PC-9 (cell line): ENCODE measurements around the gene MRRF.

Source experiments
- EZH2 ChIP-seq: fragments of 200-600 bp; sonication (generic); IDR thresholded peaks from 2 replicates; pipeline ENCODE4 v1.8.0; 2017; ENCODE audit warnings: antibody characterized with exemption, low read depth
- TF ChIP-seq, protein P1 (sequence below): fragments of 200-600 bp; sonication (generic); conservative IDR thresholded peaks from 2 replicates; pipeline ENCODE4 v1.6.1; 2017; ENCODE audit warnings: mixed run types, antibody characterized with exemption, mild to moderate bottlenecking, moderate library complexity

DNA sequence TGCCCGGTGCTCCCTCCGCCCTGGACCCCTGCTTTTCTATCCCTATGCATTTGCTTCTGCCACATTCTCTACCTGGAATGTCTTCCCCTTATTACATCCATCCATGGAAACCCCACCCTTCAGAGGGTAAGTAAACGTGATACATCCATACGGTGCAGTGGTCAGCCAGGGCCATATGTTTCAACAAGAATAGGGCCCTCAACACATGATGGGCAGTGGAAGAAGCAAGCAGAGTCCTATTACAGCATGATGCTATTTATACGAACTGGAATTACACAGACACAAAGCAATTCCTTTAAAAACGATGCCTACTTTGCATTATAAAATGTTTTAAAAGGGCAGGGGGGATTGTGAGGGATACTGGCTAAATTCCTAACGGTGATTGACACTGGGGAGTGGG lies 68.0 kb downstream of the MRRF start:
- TF ChIP-seq, protein P1, sequence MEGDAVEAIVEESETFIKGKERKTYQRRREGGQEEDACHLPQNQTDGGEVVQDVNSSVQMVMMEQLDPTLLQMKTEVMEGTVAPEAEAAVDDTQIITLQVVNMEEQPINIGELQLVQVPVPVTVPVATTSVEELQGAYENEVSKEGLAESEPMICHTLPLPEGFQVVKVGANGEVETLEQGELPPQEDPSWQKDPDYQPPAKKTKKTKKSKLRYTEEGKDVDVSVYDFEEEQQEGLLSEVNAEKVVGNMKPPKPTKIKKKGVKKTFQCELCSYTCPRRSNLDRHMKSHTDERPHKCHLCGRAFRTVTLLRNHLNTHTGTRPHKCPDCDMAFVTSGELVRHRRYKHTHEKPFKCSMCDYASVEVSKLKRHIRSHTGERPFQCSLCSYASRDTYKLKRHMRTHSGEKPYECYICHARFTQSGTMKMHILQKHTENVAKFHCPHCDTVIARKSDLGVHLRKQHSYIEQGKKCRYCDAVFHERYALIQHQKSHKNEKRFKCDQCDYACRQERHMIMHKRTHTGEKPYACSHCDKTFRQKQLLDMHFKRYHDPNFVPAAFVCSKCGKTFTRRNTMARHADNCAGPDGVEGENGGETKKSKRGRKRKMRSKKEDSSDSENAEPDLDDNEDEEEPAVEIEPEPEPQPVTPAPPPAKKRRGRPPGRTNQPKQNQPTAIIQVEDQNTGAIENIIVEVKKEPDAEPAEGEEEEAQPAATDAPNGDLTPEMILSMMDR = no peak
- TF ChIP-seq EZH2 = no peak
